22Rv1 (cell line): ENCODE data around the gene MRAP.

ENCODE experiments used
- CTCF ChIP-seq: fragments of 450-650 bp; IDR thresholded peaks from 2 replicates; pipeline ENCODE4 v1.5.1; 2017; ENCODE audit warnings: mild to moderate bottlenecking
- ZFX ChIP-seq: fragments of 450-650 bp; IDR thresholded peaks from 2 replicates; pipeline ENCODE4 v1.6.1; 2017; ENCODE audit warnings: antibody characterized with exemption, borderline replicate concordance

GRCh38 chr21:32352526-32352925 is 53.9 kb downstream of the MRAP start:
- TF ChIP-seq CTCF (no peak), ZFX (no peak)
